Heart right ventricle (tissue), 16 donors: ENCODE data around the gene PSD4. TPM values are rescaled to one million over a fixed set of nuclear protein-coding genes. Genes with fewer than 3 reads are reported as not detected.

Source experiments
- ATAC-seq, 8 donors: fragments of 200-7000 bp; cut with Tn5 transposase; one replicate each; pipeline ENCODE4 v1.9.1; 2020; ENCODE audit warnings: mild to moderate bottlenecking in 8 of 8, moderate library complexity in 8 of 8, moderate number of reproducible peaks in 1 of 8
- DNase-seq, 2 donors: peaks; one replicate each; pipeline ENCODE4 v3.0.0-alpha.2; 2020
- H3K27ac ChIP-seq, 10 donors: fragments of 200-600 bp; sonication (generic) in 2 of 10; one replicate each; pipeline versions ENCODE4 v1.5.0 to v1.8.0; 2020 to 2022; ENCODE audit warnings: mild to moderate bottlenecking in 3 of 10
- H3K27me3 ChIP-seq, 7 donors: fragments of 200-600 bp; one replicate each; pipeline ENCODE4 v1.8.0; 2021 to 2022; ENCODE audit warnings: mild to moderate bottlenecking in 2 of 7
- H3K36me3 ChIP-seq, 9 donors: fragments of 200-600 bp; sonication (generic) in 1 of 9; one replicate each; pipeline versions ENCODE4 v1.5.0 to v1.8.0; 2020 to 2022; ENCODE audit warnings: mild to moderate bottlenecking in 2 of 9
- H3K4me1 ChIP-seq, 9 donors: fragments of 200-600 bp; sonication (generic) in 1 of 9; one replicate each; pipeline versions ENCODE4 v1.5.0 to v1.8.0; 2020 to 2022; ENCODE audit warnings: mild to moderate bottlenecking in 4 of 9
- H3K4me3 ChIP-seq, 10 donors: fragments of 200-600 bp; sonication (generic) in 2 of 10; one replicate each; pipeline versions ENCODE4 v1.5.0 to v1.8.0; 2020 to 2022; ENCODE audit warnings: mild to moderate bottlenecking in 7 of 10, moderate library complexity in 2 of 10
- H3K9me3 ChIP-seq, 11 donors: fragments of 200-600 bp in 10 of 11; sonication (generic) in 2 of 11; one replicate each; pipeline versions ENCODE4 v1.5.0 to v1.8.0; 2013 to 2022; ENCODE audit warnings: mild to moderate bottlenecking in 2 of 11, control low read depth in 1 of 11, moderate library complexity in 1 of 11
- CTCF ChIP-seq, 9 donors: fragments of 200-600 bp; sonication (generic) in 2 of 9; IDR thresholded peaks; one replicate each; pipeline versions ENCODE4 v1.5.0 to v1.8.0; 2021 to 2022; ENCODE audit warnings: antibody characterized with exemption in 9 of 9, mild to moderate bottlenecking in 5 of 9, moderate library complexity in 1 of 9
- WGBS, 2 donors: extraction: QIAGEN DNeasy Blood & Tissue Kit; methylation state at CpG; one replicate each; pipeline ENCODE4 v1.1.7; 2013; ENCODE audit warnings: inconsistent platforms in 1 of 2; 5-methylcytosine and 5-hydroxymethylcytosine counted together
- intact Hi-C, 10 donors: fragments of 100-400 bp; cut with DNase I; formaldehyde crosslinking; loops; one replicate each; pipeline versions ENCODE4 v1.11.1 to v1.14.2; 2022
- polyA plus RNA-seq, 2 donors: library from polyadenylated mRNA; stranded (reverse); fragments of 200-250 nt; gene quantifications; one replicate each; pipeline ENCODE4 v1.2.3, GENCODE V29; 2013
- total RNA-seq, 10 donors: library from RNA; stranded (reverse); fragmentation: NEBNext Ultra II Directional in 3 of 10; extraction: Animal tissue kit (Norgen Biotek cat#: 25700) in 3 of 10; gene quantifications; one replicate each; pipeline versions ENCODE4 v1.2.1 to v1.2.4, GENCODE V29; 2021 to 2023
- donor health status: Arrhythmogenic right ventricular cardiomyopathy.
- donor health status: ischemic (EF 13 %, LVEDD 7.1; RV severe dilation, severe dysfunction).
- donor health status: healthy with polysubstance abuse.
- donor health status: DM: no; HTN: yes; CAD: no.
- donor health status: DM: no; HTN: no; CAD: no.
- donor health status: ischemic (EF 25% LVEDD 6.9; RV normal size, moderate dysfunction).
- donor health status: ischemic (EF 25% LVEDD 5.7; RV mildly dilated, moderate dysfunction).
- donor health status: healthy.
- donor health status: DM: yes; HTN: yes; CAD: no.
- donor health status: Ischemic cardiomyopathy.
- donor health status: ischemic (EF 35%, LVEDD 5.7; RV mildly dilated, moderate dysfunction).
- donor health status: nonischemic (EF 11% LVEDD 7.7; RV severe dilation, severe dysfunction).
- donor health status: DM: yes; HTN: yes; CAD: no.
- donor health status: PGD.
- donor health status: ischemic (EF 29% LVEDD 5.4; RV normal size, mild dysfunction).
- donor health status: nonischemic (EF 23%, LVEDD 6.1; RV moderate dilation, normal function).

The PSD4 gene
- total and polyA plus RNA-seq, 12 donors: 1.0 to 13.0 (median 1.7) TPM

- Histone ChIP-seq H3K9me3 (peaks cover 0 to 13% (median 0%) of the 10 kb centered on the region in 11 donors), H3K36me3 (no peaks in the 10 kb centered on the region), H3K4me3 (no peak overlapping the region), H3K27ac (no peak overlapping the region), H3K27me3 (peaks cover 0 to 5% (median 0%) of the 10 kb centered on the region in 7 donors), H3K4me1 (no peaks in the 10 kb centered on the region)
- DNase-seq (no peak), ATAC-seq (no peak)
- no peak for TF ChIP-seq CTCF (IDR thresholded peaks at IDR 0.05)
- intact Hi-C loops: loop anchor here in 1 of 10 donors (10.0 kb wide), 1 partner anchor 96 kb away; no protein-coding TSS in a partner anchor
- 78 to 81% methylated on average over 8 of the region's 8 CpGs for WGBS, 2 donors
Observed at GRCh38 chr2:113148606-113149552, 24.9 kb upstream of the PSD4 start.

- 79 to 87% methylated on average over 1 of the region's 1 CpG for WGBS, 2 donors
- Histone ChIP-seq H3K4me3 (no peak overlapping the region), H3K27ac (no peak overlapping the region), H3K36me3 (no peaks in the 10 kb centered on the region), H3K4me1 (no peaks in the 10 kb centered on the region), H3K9me3 (peaks cover 0 to 9% (median 0%) of the 10 kb centered on the region in 11 donors), H3K27me3 (peaks cover 0 to 5% (median 0%) of the 10 kb centered on the region in 7 donors)
- ATAC-seq (no peak), DNase-seq (no peak)
- intact Hi-C loops: loop anchor here in 1 of 10 donors (10.0 kb wide), 1 partner anchor 95 kb away; no protein-coding TSS in a partner anchor
- TF ChIP-seq CTCF (IDR thresholded peaks at IDR 0.05): no peak
Observed at GRCh38 chr2:113149553-113150257, 24.1 kb upstream of the PSD4 start.

- H3K27me3 ChIP-seq: peaks cover 0 to 8% (median 4%) of the 10 kb centered on the region in 7 donors
- no peak overlapping the region for H3K27ac ChIP-seq
- intact Hi-C loops: no loop called here
- ATAC-seq: no peak
- H3K36me3 ChIP-seq: no peaks in the 10 kb centered on the region
- no peak for DNase-seq
- no peak for TF ChIP-seq CTCF (IDR thresholded peaks at IDR 0.05)
- no peak overlapping the region for H3K4me3 ChIP-seq
- WGBS, 2 donors: 85 to 86% methylated on average over 5 of the region's 5 CpGs
- no peaks in the 10 kb centered on the region for H3K4me1 ChIP-seq
- H3K9me3 ChIP-seq: peaks cover 0 to 4% (median 0%) of the 10 kb centered on the region in 11 donors
Observed at GRCh38 chr2:113150258-113150601, 23.5 kb upstream of the PSD4 start.

GRCh38 chr2:113155331-113155730 is 18.4 kb upstream of the PSD4 start:
- H3K9me3 ChIP-seq: no peaks in the 10 kb centered on the region
- DNase-seq: no peak
- no peak for TF ChIP-seq CTCF (IDR thresholded peaks at IDR 0.05)
- WGBS, 2 donors: 91 to 93% methylated on average over 5 of the region's 5 CpGs
- no peaks in the 10 kb centered on the region for H3K36me3 ChIP-seq
- no peak overlapping the region for H3K27ac ChIP-seq
- no peak overlapping the region for H3K4me3 ChIP-seq
- intact Hi-C loops: no loop called here
- ATAC-seq: no peak
- H3K27me3 ChIP-seq: peaks cover 0 to 42% (median 27%) of the 10 kb centered on the region in 7 donors
- peaks cover 0 to 11% (median 0%) of the 10 kb centered on the region in 9 donors for H3K4me1 ChIP-seq
